Loucy (cell line): ENCODE results near the gene ADAT2.

Experiments used
- H2AFZ ChIP-seq: fragments of 200-600 bp; sonication (generic); 2 replicates; pipeline ENCODE4 v1.6.0; 2016; ENCODE audit warnings: antibody characterized with exemption, mild to moderate bottlenecking, low read length, moderate library complexity
- H3F3A ChIP-seq: fragments of 200-600 bp; 2 replicates; pipeline ENCODE4 v1.6.0; 2016; ENCODE audit warnings: antibody characterized with exemption, low read depth, mild to moderate bottlenecking
- H3K27me3 ChIP-seq: fragments of 200-600 bp; sonication (generic); 2 replicates; pipeline ENCODE4 v1.6.1; 2014; ENCODE audit warnings: low read length, mild to moderate bottlenecking; ENCODE audit not compliant: insufficient read depth, poor library complexity, severe bottlenecking
- H3K36me3 ChIP-seq: fragments of 200-600 bp; sonication (generic); 2 replicates; pipeline ENCODE4 v1.6.1; 2016; ENCODE audit warnings: low read length; ENCODE audit not compliant: insufficient read depth
- H3K4me1 ChIP-seq: fragments of 200-600 bp; sonication (generic); 2 replicates; pipeline ENCODE4 v1.5.1; 2014; ENCODE audit warnings: low read length, mild to moderate bottlenecking; ENCODE audit not compliant: insufficient read depth, poor library complexity, severe bottlenecking
- H3K4me2 ChIP-seq: fragments of 200-600 bp; sonication (generic); 2 replicates; pipeline ENCODE4 v1.6.0; 2014; ENCODE audit warnings: antibody characterized with exemption, low read length, low read depth, mild to moderate bottlenecking; ENCODE audit not compliant: poor library complexity, severe bottlenecking
- H3K4me3 ChIP-seq: fragments of 200-600 bp; sonication (generic); 2 replicates; pipeline ENCODE4 v1.5.1; 2014; ENCODE audit warnings: low read length, mild to moderate bottlenecking, mixed read lengths; ENCODE audit not compliant: poor library complexity, severe bottlenecking
- H3K79me2 ChIP-seq: fragments of 200-600 bp; sonication (generic); 2 replicates; pipeline ENCODE4 v1.6.1; 2014; ENCODE audit warnings: low read length; ENCODE audit not compliant: insufficient read depth
- H3K9ac ChIP-seq: fragments of 200-600 bp; sonication (generic); 2 replicates; pipeline ENCODE4 v1.6.0; 2014; ENCODE audit warnings: mild to moderate bottlenecking, low read depth, low read length, moderate library complexity; ENCODE audit not compliant: poor library complexity, severe bottlenecking
- H3K9me2 ChIP-seq: fragments of 200-600 bp; sonication (generic); replicated peaks from 2 replicates; pipeline ENCODE4 v1.6.1; 2016; ENCODE audit warnings: low read depth, low read length, mixed read lengths
- H3K9me3 ChIP-seq: fragments of 200-600 bp; sonication (generic); 2 replicates; pipeline ENCODE4 v1.6.1; 2014; ENCODE audit warnings: mild to moderate bottlenecking, antibody characterized with exemption, low read length, low read depth; ENCODE audit not compliant: insufficient read depth
- H4K20me1 ChIP-seq: fragments of 200-600 bp; sonication (generic); 2 replicates; pipeline ENCODE4 v1.6.0; 2014; ENCODE audit warnings: antibody characterized with exemption, low read length, mild to moderate bottlenecking; ENCODE audit not compliant: insufficient read depth, poor library complexity, severe bottlenecking
- CTCF ChIP-seq: fragments of 200-600 bp; sonication (generic); conservative IDR thresholded peaks from 2 replicates; pipeline ENCODE4 v1.5.1; 2014; ENCODE audit warnings: mild to moderate bottlenecking, antibody characterized with exemption, low read length
- EZH2phosphoT487 ChIP-seq: fragments of 200-600 bp; IDR thresholded peaks from 2 replicates; pipeline ENCODE4 v1.6.1; 2018; ENCODE audit warnings: antibody characterized with exemption, mild to moderate bottlenecking, moderate library complexity, borderline replicate concordance

The ADAT2 gene

GRCh38 chr6:143490775-143491174, 40.3 kb upstream of the ADAT2 start:
- TF ChIP-seq CTCF (no peak), EZH2phosphoT487 (no peak)
- Histone ChIP-seq H3K9me3 (no peaks in the 10 kb centered on the region), H2AFZ (no peak overlapping the region)

GRCh38 chr6:143490244-143490643, 39.7 kb upstream of the ADAT2 start:
- Histone ChIP-seq H2AFZ (no peak overlapping the region), H3K9ac (no peak overlapping the region), H3F3A (no peaks in the 10 kb centered on the region), H3K36me3 (peaks cover 5% of the 10 kb centered on the region; the same call in 1 of the 2 replicates), H3K9me3 (no peaks in the 10 kb centered on the region), H4K20me1 (no peaks in the 10 kb centered on the region), H3K4me2 (no peak overlapping the region), H3K27me3 (no peaks in the 10 kb centered on the region), H3K9me2 (no peaks in the 10 kb centered on the region), H3K4me1 (no peaks in the 10 kb centered on the region), H3K4me3 (no peak overlapping the region), H3K79me2 (no peaks in the 10 kb centered on the region)
- no peak for TF ChIP-seq CTCF

More at GRCh38 chr6:143490775-143491174, 40.3 kb upstream of the ADAT2 start:
- H4K20me1 ChIP-seq: no peaks in the 10 kb centered on the region
- no peaks in the 10 kb centered on the region for H3K79me2 ChIP-seq
- H3K4me2 ChIP-seq: no peak overlapping the region
- H3F3A ChIP-seq: no peaks in the 10 kb centered on the region
- no peak overlapping the region for H3K4me3 ChIP-seq
- H3K4me1 ChIP-seq: no peaks in the 10 kb centered on the region
- no peaks in the 10 kb centered on the region for H3K9me2 ChIP-seq
- H3K9ac ChIP-seq: no peak overlapping the region
- H3K36me3 ChIP-seq: peaks cover 5% of the 10 kb centered on the region; the same call in 1 of the 2 replicates
- H3K27me3 ChIP-seq: no peaks in the 10 kb centered on the region

- Histone ChIP-seq H3K4me2 (no peak overlapping the region), H3K79me2 (no peaks in the 10 kb centered on the region), H2AFZ (no peak overlapping the region), H4K20me1 (no peaks in the 10 kb centered on the region), H3K4me3 (no peak overlapping the region), H3K4me1 (no peaks in the 10 kb centered on the region), H3F3A (no peaks in the 10 kb centered on the region), H3K27me3 (no peaks in the 10 kb centered on the region), H3K9me2 (no peaks in the 10 kb centered on the region), H3K9ac (no peak overlapping the region), H3K9me3 (no peaks in the 10 kb centered on the region), H3K36me3 (no peaks in the 10 kb centered on the region)
- TF ChIP-seq CTCF (no peak), EZH2phosphoT487 (no peak)
These were observed 36.3 kb upstream of the ADAT2 start for GRCh38 chr6:143486752-143487151.
